ENCODE measurements around the gene WDR76.

GRCh38 chr15:43900996-43901395 is 74.2 kb downstream of the WDR76 start:
- TF ChIP-seq CTCF (IDR thresholded peaks at IDR 0.05; ENCODE audit: low read length) (no peak), EZH2 (IDR thresholded peaks at IDR 0.05; ENCODE audit: borderline replicate concordance, low read length) (no peak)
